NCI-H2081 (cell line): ENCODE measurements around the gene TARBP1.
"Not testable (repeated sequence)": the region's sequence is repeated elsewhere in the genome, so short reads cannot be mapped to it uniquely, and the experiment has no call there.

Experiments
- DNase-seq, 2 experiments: peaks; one replicate each; lab custom pipeline; 2025; lab: John Stamatoyannopoulos, UW

The TARBP1 gene

GRCh38 chr1:234434706-234435105 lies 44.3 kb downstream of the TARBP1 start:
- no peak for DNase-seq

- DNase-seq = no peak
Measured at GRCh38 chr1:234433563-234434285, 45.3 kb downstream of the TARBP1 start.

GRCh38 chr1:234431255-234431654 lies 47.7 kb downstream of the TARBP1 start:
- no peak for DNase-seq

- no peak for DNase-seq
Measured at GRCh38 chr1:234430691-234431090, 48.3 kb downstream of the TARBP1 start.

GRCh38 chr1:234429434-234429806 lies 49.6 kb downstream of the TARBP1 start:
- DNase-seq = no peak

GRCh38 chr1:234427950-234428646 lies 50.9 kb downstream of the TARBP1 start:
- no peak for DNase-seq

GRCh38 chr1:234413990-234414389 lies 65.0 kb downstream of the TARBP1 start:
- DNase-seq = no peak

GRCh38 chr1:234413485-234413884 lies 65.5 kb downstream of the TARBP1 start:
- DNase-seq = no peak

GRCh38 chr1:234412830-234413229 lies 66.1 kb downstream of the TARBP1 start:
- no peak for DNase-seq

GRCh38 chr1:234409328-234409727 lies 69.7 kb downstream of the TARBP1 start:
- DNase-seq = peak in 1 of 2 experiments; percentile 22

- DNase-seq = no peak
Measured at GRCh38 chr1:234408757-234409156, 70.2 kb downstream of the TARBP1 start.

GRCh38 chr1:234406871-234407270 lies 72.1 kb downstream of the TARBP1 start:
- DNase-seq = no peak

GRCh38 chr1:234405676-234406075 lies 73.3 kb downstream of the TARBP1 start:
- no peak for DNase-seq

GRCh38 chr1:234402939-234403338 lies 76.0 kb downstream of the TARBP1 start:
- no peak for DNase-seq

- no peak for DNase-seq
Measured at GRCh38 chr1:234401658-234402057, 77.3 kb downstream of the TARBP1 start.

GRCh38 chr1:234400773-234401172 lies 78.2 kb downstream of the TARBP1 start:
- no peak for DNase-seq

GRCh38 chr1:234399515-234399914 lies 79.5 kb downstream of the TARBP1 start:
- not testable (repeated sequence) for DNase-seq

- no peak for DNase-seq
Measured at GRCh38 chr1:234398849-234399381, 80.1 kb downstream of the TARBP1 start.

GRCh38 chr1:234397732-234398131 lies 81.2 kb downstream of the TARBP1 start:
- DNase-seq = no peak

- DNase-seq = no peak
Measured at GRCh38 chr1:234396871-234397270, 82.1 kb downstream of the TARBP1 start.

GRCh38 chr1:234396092-234396491 lies 82.9 kb downstream of the TARBP1 start:
- no peak for DNase-seq

- DNase-seq = no peak
Measured at GRCh38 chr1:234395297-234395696, 83.7 kb downstream of the TARBP1 start.

GRCh38 chr1:234393190-234393589 lies 85.8 kb downstream of the TARBP1 start:
- no peak for DNase-seq
